GM12892 (cell line): ENCODE data around the gene DCK.
"Not testable (repeated sequence)": the region's sequence is repeated elsewhere in the genome, so short reads cannot be mapped to it uniquely, and the experiment has no call there.

Experiments used
- DNase-seq: peaks from one replicate; pipeline ENCODE4 v3.0.0; 2011; ENCODE audit not compliant: insufficient read length
- FAIRE-seq: peaks from 2 replicates; lab custom pipeline; 2011; peaks lifted over from hg19 to GRCh38; lab: Jason Lieb, UNC
- POLR2A ChIP-seq: IDR thresholded peaks from 2 replicates; pipeline ENCODE4 v1.6.1; 2011; ENCODE audit warnings: low read depth, low read length, control low read depth
- POLR2AphosphoS5 ChIP-seq: IDR thresholded peaks from 2 replicates; pipeline ENCODE4 v1.6.1; 2011; ENCODE audit warnings: low read depth, low read length, control low read depth
- TAF1 ChIP-seq: IDR thresholded peaks from 2 replicates; pipeline ENCODE4 v1.6.1; 2011; ENCODE audit warnings: low read depth, mild to moderate bottlenecking, control low read depth, low read length, borderline replicate concordance

Gene DCK

GRCh38 chr4:71045256-71045655 lies 51.8 kb downstream of the DCK start:
- DNase-seq: no peak
- FAIRE-seq: no peak
- TF ChIP-seq TAF1: no peak

GRCh38 chr4:71049395-71049794 lies 55.9 kb downstream of the DCK start:
- TF ChIP-seq POLR2A (no peak), POLR2AphosphoS5 (no peak), TAF1 (no peak)
- DNase-seq: no peak
- no peak for FAIRE-seq

DNA sequence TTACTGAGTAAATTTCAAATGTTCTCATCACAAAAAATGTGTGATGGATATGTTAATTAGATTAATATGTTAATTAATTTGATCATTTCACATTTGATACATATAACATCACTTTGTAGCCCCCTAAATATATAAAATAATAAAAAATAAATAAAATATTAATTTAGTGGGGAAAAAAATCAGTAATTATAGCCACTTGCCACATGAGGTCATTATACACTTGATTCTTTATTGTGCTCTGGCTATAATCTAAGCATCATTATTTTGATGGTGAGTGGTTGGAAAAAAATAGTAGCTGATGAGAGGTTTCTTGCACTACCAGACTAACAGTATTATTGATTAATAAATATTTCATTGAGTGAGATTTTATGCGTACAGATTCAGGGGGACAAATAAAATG lies 57.4 kb downstream of the DCK start:
- FAIRE-seq: no peak

GRCh38 chr4:71052034-71052433 lies 58.6 kb downstream of the DCK start:
- FAIRE-seq (no peak), DNase-seq (no peak)
- TF ChIP-seq POLR2A (no peak), POLR2AphosphoS5 (no peak), TAF1 (no peak)

More for the DNA sequence above, 57.4 kb downstream of the DCK start:
- DNase-seq: no peak
- TF ChIP-seq TAF1: no peak
- TF ChIP-seq POLR2A: no peak
- no peak for TF ChIP-seq POLR2AphosphoS5

GRCh38 chr4:71052716-71053115 lies 59.3 kb downstream of the DCK start:
- DNase-seq (no peak), FAIRE-seq (no peak)
- no peak for TF ChIP-seq POLR2AphosphoS5
- no peak for TF ChIP-seq POLR2A
- TF ChIP-seq TAF1: no peak

DNA sequence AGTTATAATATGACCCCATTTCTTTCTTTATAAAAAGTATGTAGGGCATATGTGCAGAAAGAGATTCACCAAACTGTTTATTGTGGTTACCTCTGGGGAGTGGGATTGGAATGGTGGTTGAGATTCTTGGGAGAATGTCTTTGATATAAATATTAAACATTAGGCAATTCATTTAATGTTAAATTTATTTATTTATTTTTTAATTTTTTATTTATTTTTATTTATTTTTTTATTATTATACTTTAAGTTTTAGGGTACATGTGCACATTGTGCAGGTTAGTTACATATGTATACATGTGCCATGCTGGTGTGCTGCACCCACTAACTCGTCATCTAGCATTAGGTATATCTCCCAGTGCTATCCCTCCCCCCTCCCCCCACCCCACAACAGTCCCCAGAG lies 60.2 kb downstream of the DCK start:
- FAIRE-seq, DNase-seq: not testable (repeated sequence)

GRCh38 chr4:71059573-71059972 lies 66.1 kb downstream of the DCK start:
- not testable (repeated sequence) for DNase-seq, FAIRE-seq

GRCh38 chr4:71062436-71062835 lies 69.0 kb downstream of the DCK start:
- no peak for DNase-seq
- FAIRE-seq: no peak
- TF ChIP-seq POLR2AphosphoS5 (no peak), POLR2A (no peak), TAF1 (no peak)

DNA sequence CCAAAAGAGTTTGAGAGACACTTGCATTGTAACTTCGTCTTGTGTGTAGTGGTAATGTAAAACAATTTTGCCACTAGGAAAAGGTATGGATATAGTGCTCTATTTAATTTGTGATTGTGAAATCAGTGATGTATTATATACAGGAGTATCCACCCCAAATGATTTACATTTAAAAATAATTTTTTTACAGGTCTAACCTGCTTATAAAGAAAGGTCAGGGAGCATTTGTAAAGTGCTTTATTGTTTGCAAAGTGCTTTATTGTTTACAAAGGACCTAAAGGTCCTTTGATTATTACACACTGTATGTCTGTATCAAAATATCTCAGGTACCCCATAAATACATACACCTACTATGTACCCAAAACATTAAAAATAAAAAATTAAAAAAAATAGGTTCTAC lies 70.3 kb downstream of the DCK start:
- no peak for FAIRE-seq

GRCh38 chr4:71064521-71064920 lies 71.1 kb downstream of the DCK start:
- no peak for DNase-seq
- no peak for FAIRE-seq
- TF ChIP-seq POLR2AphosphoS5: no peak
- no peak for TF ChIP-seq TAF1
- TF ChIP-seq POLR2A: no peak

More for the DNA sequence above, 70.3 kb downstream of the DCK start:
- TF ChIP-seq TAF1: no peak
- TF ChIP-seq POLR2A: no peak
- no peak for TF ChIP-seq POLR2AphosphoS5
- DNase-seq: no peak

DNA sequence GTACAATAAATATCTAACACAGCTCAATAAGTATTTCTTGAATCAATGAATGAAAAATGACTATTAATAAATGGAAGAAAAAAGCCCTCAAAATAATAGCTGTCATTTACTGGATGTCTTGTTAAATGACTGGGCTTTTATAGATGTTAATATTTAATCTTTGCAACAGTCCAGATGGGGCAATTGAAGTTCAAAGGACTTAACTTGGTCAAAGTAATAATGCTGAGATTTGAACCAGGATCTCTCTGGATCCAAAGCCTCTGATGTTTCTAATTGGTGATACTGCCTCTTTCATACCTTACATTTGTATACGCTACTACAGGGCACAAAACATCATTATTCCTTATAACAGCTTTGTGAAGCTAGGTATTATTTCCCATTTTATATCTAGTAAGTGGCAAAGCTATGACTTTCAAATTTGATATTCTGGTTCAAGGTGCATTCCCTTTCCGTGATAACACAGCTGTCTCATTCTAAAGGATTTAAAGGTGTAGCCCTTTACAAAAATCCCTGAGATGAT lies 72.6 kb downstream of the DCK start:
- TF ChIP-seq TAF1: no peak
- TF ChIP-seq POLR2AphosphoS5: no peak
- no peak for TF ChIP-seq POLR2A
- DNase-seq: no peak
- no peak for FAIRE-seq

DNA sequence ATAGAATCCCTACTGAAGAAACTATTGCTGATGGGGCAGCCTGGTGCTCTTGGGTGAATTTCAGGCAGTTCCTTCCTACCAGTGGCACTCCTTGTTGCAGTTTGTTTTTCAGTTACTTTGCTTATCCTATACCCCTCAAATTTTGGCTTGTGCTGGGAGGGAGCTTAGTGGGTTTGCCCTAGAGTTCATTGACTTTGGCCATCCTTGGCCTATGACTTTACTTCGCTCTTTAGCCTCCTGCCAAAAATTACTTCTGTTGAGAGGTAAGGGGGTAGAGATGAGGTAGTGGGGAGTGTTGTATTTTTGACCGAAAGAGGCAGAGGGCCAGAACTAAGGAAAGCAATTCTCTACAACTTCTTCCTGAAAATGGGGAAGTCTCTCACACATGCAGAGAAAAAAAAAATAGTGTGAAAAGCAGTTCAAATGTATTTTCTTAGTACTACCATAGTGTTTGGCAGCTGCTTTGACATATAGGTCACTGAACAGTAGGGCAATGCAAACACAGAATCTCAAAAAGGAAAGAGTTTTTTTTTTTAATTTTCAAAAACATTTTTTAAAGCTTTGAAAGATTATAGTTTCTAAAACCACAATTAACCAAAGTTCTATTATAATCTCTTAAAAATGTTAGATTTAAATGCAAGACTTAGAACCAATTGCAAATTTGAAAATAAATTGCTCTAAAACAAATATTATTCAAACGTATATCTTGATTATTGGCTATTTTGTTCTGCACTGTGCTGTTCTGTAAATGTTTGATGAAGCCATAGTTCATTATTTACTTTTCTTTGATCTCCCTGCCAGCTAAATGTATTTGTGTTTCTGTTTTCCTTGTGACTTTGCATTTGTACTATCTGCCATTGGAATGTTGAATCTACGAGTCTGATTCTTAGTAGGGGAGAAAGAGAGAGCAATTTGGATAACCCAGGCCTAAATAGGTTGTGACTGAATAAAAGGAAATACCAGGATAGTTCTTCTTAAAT lies 73.6 kb downstream of the DCK start:
- DNase-seq: no peak
- FAIRE-seq: no peak

More for the DNA sequence above, 73.6 kb downstream of the DCK start:
- no peak for TF ChIP-seq POLR2A
- TF ChIP-seq TAF1: no peak
- TF ChIP-seq POLR2AphosphoS5: no peak
